Tibial nerve (tissue), 4 donors: ENCODE data around the gene IKZF1. TPM values are rescaled to one million over a fixed set of nuclear protein-coding genes. Genes with fewer than 3 reads are reported as not detected.

ENCODE experiments used
- DNase-seq, 2 donors: peaks; one replicate each; pipeline ENCODE4 v3.0.0-alpha.2; 2019; ENCODE audit warnings: low spot score in 2 of 2
- H3K27ac ChIP-seq, 4 donors: fragments of 200-600 bp; sonication (generic) in 3 of 4; one replicate each; pipeline ENCODE4 v1.5.1; 2017 to 2019; ENCODE audit warnings: mild to moderate bottlenecking in 1 of 4
- H3K27me3 ChIP-seq, 2 donors: fragments of 200-600 bp; sonication (generic) in 1 of 2; one replicate each; pipeline versions ENCODE4 v1.5.1 to v1.6.0; 2017 to 2019
- H3K36me3 ChIP-seq, 3 donors: fragments of 200-600 bp; sonication (generic); one replicate each; pipeline ENCODE4 v1.5.1; 2018 to 2019
- H3K4me1 ChIP-seq, 4 donors: fragments of 200-600 bp; sonication (generic) in 3 of 4; one replicate each; pipeline ENCODE4 v1.5.1; 2017 to 2019
- H3K4me3 ChIP-seq, 4 donors: fragments of 200-600 bp; sonication (generic) in 3 of 4; one replicate each; pipeline ENCODE4 v1.5.1; 2017 to 2019; ENCODE audit warnings: mild to moderate bottlenecking in 1 of 4, moderate library complexity in 1 of 4
- H3K9me3 ChIP-seq, 4 donors: fragments of 200-600 bp; sonication (generic) in 3 of 4; one replicate each; pipeline ENCODE4 v1.5.1; 2017 to 2019
- EP300 ChIP-seq, 2 donors: sonication (generic); formaldehyde crosslinking; IDR thresholded peaks; one replicate each; pipeline ENCODE4 v1.6.1; 2017; ENCODE audit warnings: antibody characterized with exemption in 2 of 2, mild to moderate bottlenecking in 1 of 2
- POLR2A ChIP-seq, 2 donors: fragments of 450-650 bp; IDR thresholded peaks; one replicate each; pipeline ENCODE4 v1.6.1; 2017; ENCODE audit warnings: antibody characterized with exemption in 2 of 2, mild to moderate bottlenecking in 2 of 2, moderate library complexity in 2 of 2
- WGBS, 2 donors: methylation state at CpG; one replicate each; pipeline ENCODE4 v1.1.5; 2018; 5-methylcytosine and 5-hydroxymethylcytosine counted together
- total RNA-seq, 4 donors: library from RNA; depleted of rRNA; stranded (reverse); fragments of >200 nt; gene quantifications; one replicate each; pipeline ENCODE4 v1.1.0, GENCODE V29; 2016
- TF ChIP-seq, protein P1 (sequence below), 5 experiments: fragments of 200-600 bp in 3 of 5; fragments of 450-650 bp in 2 of 5; sonication (generic) in 3 of 5; IDR thresholded peaks; one replicate each; pipeline ENCODE4 v1.5.1; 2016 to 2019; ENCODE audit warnings: antibody characterized with exemption in 5 of 5, mild to moderate bottlenecking in 3 of 5, moderate library complexity in 2 of 5

The IKZF1 gene
- total RNA-seq: 10 to 100 TPM in 3 of 4 donors, 1 to 10 TPM in 1; 9.6 to 32.1 (median 20.7) TPM

DNA sequence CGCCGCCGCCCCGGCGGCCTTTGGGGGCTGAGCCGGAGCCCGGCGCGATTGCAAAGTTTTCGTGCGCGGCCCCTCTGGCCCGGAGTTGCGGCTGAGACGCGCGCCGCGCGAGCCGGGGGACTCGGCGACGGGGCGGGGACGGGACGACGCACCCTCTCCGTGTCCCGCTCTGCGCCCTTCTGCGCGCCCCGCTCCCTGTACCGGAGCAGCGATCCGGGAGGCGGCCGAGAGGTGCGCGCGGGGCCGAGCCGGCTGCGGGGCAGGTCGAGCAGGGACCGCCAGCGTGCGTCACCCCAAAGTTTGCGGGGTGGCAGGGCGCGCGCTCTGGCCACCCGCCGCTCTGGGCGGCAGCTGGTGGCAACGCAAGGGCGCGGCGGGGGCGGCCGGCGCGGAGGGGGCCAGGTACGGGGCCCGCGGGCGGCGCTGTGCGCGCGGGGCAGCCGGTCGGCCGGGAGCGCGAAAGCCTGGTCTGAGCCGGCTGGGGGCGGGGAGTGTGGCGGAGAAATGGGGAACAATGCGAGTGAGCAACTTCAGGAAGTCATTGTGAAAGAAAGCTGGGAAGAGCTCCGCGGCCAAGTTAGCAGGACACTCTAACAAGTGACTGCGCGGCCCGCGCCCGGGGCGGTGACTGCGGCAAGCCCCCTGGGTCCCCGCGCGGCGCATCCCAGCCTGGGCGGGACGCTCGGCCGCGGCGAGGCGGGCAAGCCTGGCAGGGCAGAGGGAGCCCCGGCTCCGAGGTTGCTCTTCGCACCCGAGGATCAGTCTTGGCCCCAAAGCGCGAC lies at the start of gene IKZF1:
Gene IKZF1 (plus strand): TSS at position 588 of the 782 bp plus-strand sequence. CDS start 14,346 bp downstream, outside the sequence.
- peak in 1 of 2 donors; percentile 47 for DNase-seq
- peak within 1 kb of the TSS in 3 of 4 donors; percentile 12 to 54 (median 53) for H3K4me3 ChIP-seq
- peaks cover 0 to 38% of the 10 kb centered on the region in 2 donors for H3K27me3 ChIP-seq
- no peaks in the 10 kb centered on the region for H3K36me3 ChIP-seq
- no peaks in the 10 kb centered on the region for H3K9me3 ChIP-seq
- H3K4me1 ChIP-seq: peaks cover 0 to 11% (median 0%) of the 10 kb centered on the region in 4 donors
- TF ChIP-seq POLR2A (IDR thresholded peaks at IDR 0.05) (peak in 1 of 2 donors; percentile 25), EP300 (IDR thresholded peaks at IDR 0.05) (peak in 1 of 2 donors; percentile 25)
- TF ChIP-seq, protein P1, sequence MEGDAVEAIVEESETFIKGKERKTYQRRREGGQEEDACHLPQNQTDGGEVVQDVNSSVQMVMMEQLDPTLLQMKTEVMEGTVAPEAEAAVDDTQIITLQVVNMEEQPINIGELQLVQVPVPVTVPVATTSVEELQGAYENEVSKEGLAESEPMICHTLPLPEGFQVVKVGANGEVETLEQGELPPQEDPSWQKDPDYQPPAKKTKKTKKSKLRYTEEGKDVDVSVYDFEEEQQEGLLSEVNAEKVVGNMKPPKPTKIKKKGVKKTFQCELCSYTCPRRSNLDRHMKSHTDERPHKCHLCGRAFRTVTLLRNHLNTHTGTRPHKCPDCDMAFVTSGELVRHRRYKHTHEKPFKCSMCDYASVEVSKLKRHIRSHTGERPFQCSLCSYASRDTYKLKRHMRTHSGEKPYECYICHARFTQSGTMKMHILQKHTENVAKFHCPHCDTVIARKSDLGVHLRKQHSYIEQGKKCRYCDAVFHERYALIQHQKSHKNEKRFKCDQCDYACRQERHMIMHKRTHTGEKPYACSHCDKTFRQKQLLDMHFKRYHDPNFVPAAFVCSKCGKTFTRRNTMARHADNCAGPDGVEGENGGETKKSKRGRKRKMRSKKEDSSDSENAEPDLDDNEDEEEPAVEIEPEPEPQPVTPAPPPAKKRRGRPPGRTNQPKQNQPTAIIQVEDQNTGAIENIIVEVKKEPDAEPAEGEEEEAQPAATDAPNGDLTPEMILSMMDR (IDR thresholded peaks at IDR 0.05): no peak
- peak within 1 kb of the TSS in 3 of 4 donors; percentile 43 to 80 (median 43) for H3K27ac ChIP-seq
- WGBS, 2 donors: 1% methylated on average over 45 to 96 of the region's 107 CpGs

DNA sequence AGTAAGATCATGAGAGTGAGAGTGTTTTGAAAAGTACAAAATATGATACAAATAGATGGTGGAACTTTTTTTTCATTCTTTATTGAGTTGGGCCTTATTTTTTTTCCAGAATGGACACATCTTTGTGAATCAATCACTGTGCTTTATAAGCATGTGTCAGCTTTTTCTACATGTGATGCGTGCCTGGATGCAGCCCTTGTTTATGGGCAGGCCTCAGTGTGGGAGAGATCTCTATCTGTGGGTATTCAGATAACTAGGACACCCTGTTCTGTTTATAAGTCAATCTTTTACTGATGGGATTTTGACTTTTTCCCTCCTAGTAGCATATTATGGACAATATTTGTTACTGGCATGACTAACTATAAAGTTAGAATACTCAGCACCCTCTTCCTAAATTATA lies 42.9 kb upstream of the IKZF1 start:
- no peaks in the 10 kb centered on the region for H3K36me3 ChIP-seq
- 79 to 83% methylated on average over 1 of the region's 1 CpG for WGBS, 2 donors
- H3K4me3 ChIP-seq: no peak overlapping the region
- H3K9me3 ChIP-seq: no peaks in the 10 kb centered on the region
- H3K4me1 ChIP-seq: peaks cover 0 to 5% (median 0%) of the 10 kb centered on the region in 4 donors
- no peak for DNase-seq
- TF ChIP-seq POLR2A (IDR thresholded peaks at IDR 0.05) (no peak), EP300 (IDR thresholded peaks at IDR 0.05) (no peak)
- TF ChIP-seq, protein P1 (IDR thresholded peaks at IDR 0.05): no peak
- H3K27me3 ChIP-seq: no peaks in the 10 kb centered on the region
- no peak overlapping the region for H3K27ac ChIP-seq

DNA sequence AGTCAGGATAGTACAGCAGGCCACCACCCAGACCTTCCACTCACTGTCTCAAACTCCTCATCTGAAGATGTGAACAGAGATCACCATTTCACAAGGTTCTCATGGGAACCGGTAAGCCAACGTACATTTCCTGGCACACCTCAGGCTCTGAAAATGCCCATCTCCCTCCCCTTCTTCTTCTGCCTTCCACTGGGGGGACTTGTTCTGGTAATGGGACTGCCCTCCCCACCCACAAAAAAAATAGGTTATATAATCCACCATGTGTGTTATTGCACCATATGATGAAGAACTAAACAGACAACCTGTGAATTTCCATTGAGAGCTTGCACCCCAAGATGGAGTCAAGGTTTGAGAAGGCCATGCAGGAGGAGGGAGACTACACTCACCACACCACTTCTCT lies 42.1 kb upstream of the IKZF1 start:
- H3K36me3 ChIP-seq: no peaks in the 10 kb centered on the region
- 83 to 90% methylated on average over 2 of the region's 2 CpGs for WGBS, 2 donors
- no peak for TF ChIP-seq EP300 (IDR thresholded peaks at IDR 0.05)
- TF ChIP-seq, protein P1 (IDR thresholded peaks at IDR 0.05): no peak
- TF ChIP-seq POLR2A (IDR thresholded peaks at IDR 0.05): no peak
- no peaks in the 10 kb centered on the region for H3K27me3 ChIP-seq
- no peak for DNase-seq
- peaks cover 0 to 8% (median 0%) of the 10 kb centered on the region in 4 donors for H3K4me1 ChIP-seq
- peak overlapping the region in 1 of 4 donors; percentile 27 for H3K27ac ChIP-seq
- no peaks in the 10 kb centered on the region for H3K9me3 ChIP-seq
- no peak overlapping the region for H3K4me3 ChIP-seq

DNA sequence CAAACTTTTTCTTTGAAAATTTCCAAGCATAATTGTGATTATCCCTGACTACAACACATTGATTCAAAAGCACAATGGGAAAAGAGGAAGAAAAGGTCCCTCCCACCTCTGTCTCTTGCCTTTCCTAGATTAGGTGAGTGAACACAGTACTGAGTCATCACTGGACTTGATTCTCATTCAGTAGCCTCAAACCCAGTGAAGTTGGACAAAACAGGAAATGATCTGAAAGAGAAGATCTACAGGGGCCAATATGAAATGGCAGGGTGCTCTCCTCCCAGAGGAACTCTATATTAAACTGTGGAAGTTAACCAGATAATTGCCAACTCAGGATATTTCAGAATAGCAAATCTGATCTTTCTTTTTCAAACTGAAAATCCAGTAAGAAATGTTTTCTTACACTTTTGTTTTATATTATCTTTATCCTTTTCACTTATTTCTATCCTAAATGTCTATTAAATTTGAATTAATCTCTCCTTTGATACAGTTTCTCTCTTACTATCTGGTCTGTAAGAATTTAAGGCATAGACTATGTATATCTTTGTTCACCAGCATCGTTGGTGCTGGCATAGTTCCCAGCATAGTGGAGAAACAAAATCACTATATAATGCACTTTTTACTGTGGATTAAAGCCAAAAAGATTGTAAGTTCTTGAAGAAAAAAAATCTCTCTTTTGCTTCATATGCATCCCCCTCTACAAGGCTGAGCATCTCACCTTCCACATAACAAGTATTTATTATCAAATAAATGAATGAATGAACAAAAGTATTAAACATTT lies 41.4 kb upstream of the IKZF1 start:
- TF ChIP-seq, protein P1 (IDR thresholded peaks at IDR 0.05): no peak
- TF ChIP-seq EP300 (IDR thresholded peaks at IDR 0.05) (no peak), POLR2A (IDR thresholded peaks at IDR 0.05) (no peak)
- H3K4me3 ChIP-seq: no peak overlapping the region
- no peaks in the 10 kb centered on the region for H3K36me3 ChIP-seq
- H3K4me1 ChIP-seq: peaks cover 0 to 14% (median 0%) of the 10 kb centered on the region in 4 donors
- DNase-seq: no peak
- no peak overlapping the region for H3K27ac ChIP-seq
- H3K9me3 ChIP-seq: no peaks in the 10 kb centered on the region
- WGBS, 2 donors: 0 to 4% methylated on average over 1 of the region's 1 CpG
- H3K27me3 ChIP-seq: no peaks in the 10 kb centered on the region
